Liver (tissue), 9 donors: ENCODE results near the gene ZACN. TPM values are rescaled to one million over a fixed set of nuclear protein-coding genes. Genes with fewer than 3 reads are reported as not detected.
"Not testable (repeated sequence)": the region's sequence is repeated elsewhere in the genome, so short reads cannot be mapped to it uniquely, and the experiment has no call there.

Experiments
- DNase-seq: peaks from one replicate; pipeline ENCODE4 v3.0.0-alpha.2; 2017; ENCODE audit warnings: low spot score
- H3K27ac ChIP-seq, 2 donors: one replicate each; pipeline ENCODE4 v1.7.0; 2013; ENCODE audit warnings: inconsistent platforms in 2 of 2, low read length in 2 of 2, control low read depth in 1 of 2, low read depth in 1 of 2, mild to moderate bottlenecking in 1 of 2
- H3K27me3 ChIP-seq, 4 donors: one replicate each; pipeline versions ENCODE4 v1.6.1 to v1.7.0; 2013; ENCODE audit warnings: low read length in 3 of 4, inconsistent platforms in 1 of 4, mild to moderate bottlenecking in 1 of 4, moderate library complexity in 1 of 4; ENCODE audit not compliant: control insufficient read depth in 4 of 4, insufficient read depth in 4 of 4
- H3K36me3 ChIP-seq, 4 donors: one replicate each; pipeline versions ENCODE4 v1.6.1 to v1.7.0; 2013; ENCODE audit warnings: low read length in 3 of 4, mild to moderate bottlenecking in 3 of 4, low read depth in 1 of 4, moderate library complexity in 1 of 4; ENCODE audit not compliant: control insufficient read depth in 4 of 4, insufficient read depth in 3 of 4
- H3K4me1 ChIP-seq, 4 donors: one replicate each; pipeline versions ENCODE4 v1.6.1 to v1.7.0; 2013; ENCODE audit warnings: low read length in 3 of 4, mild to moderate bottlenecking in 3 of 4, moderate library complexity in 1 of 4; ENCODE audit not compliant: control insufficient read depth in 4 of 4, insufficient read depth in 4 of 4
- H3K4me3 ChIP-seq, 3 donors: one replicate each; pipeline versions ENCODE4 v1.6.1 to v1.7.0; 2013; ENCODE audit warnings: low read length in 3 of 3, control low read depth in 1 of 3, low read depth in 1 of 3, mild to moderate bottlenecking in 1 of 3
- H3K9ac ChIP-seq, 2 donors: one replicate each; pipeline ENCODE4 v1.7.0; 2013; ENCODE audit warnings: low read length in 2 of 2, mild to moderate bottlenecking in 2 of 2, moderate library complexity in 2 of 2, control low read depth in 1 of 2, low read depth in 1 of 2
- H3K9me3 ChIP-seq, 4 donors: one replicate each; pipeline versions ENCODE4 v1.6.1 to v1.7.0; 2013; ENCODE audit warnings: low read length in 3 of 4; ENCODE audit not compliant: control insufficient read depth in 4 of 4
- CTCF ChIP-seq: fragments of 150-350 bp; IDR thresholded peaks from 2 replicates; pipeline ENCODE4 v1.5.1; 2017; ENCODE audit warnings: improper control_type of control experiment, low read depth, low read length; ENCODE audit not compliant: missing input control
- EGR1 ChIP-seq, 2 donors: IDR thresholded peaks; 2 replicates each; pipeline ENCODE4 v1.6.1; 2016 to 2018; ENCODE audit warnings: antibody characterized with exemption in 2 of 2, low read depth in 2 of 2
- GABPA ChIP-seq, 2 donors: IDR thresholded peaks in 1 of 2; conservative IDR thresholded peaks in 1 of 2; 2 replicates each; pipeline ENCODE4 v1.6.1; 2016; ENCODE audit warnings: antibody characterized with exemption in 2 of 2, mild to moderate bottlenecking in 1 of 2, moderate library complexity in 1 of 2
- HNF4A ChIP-seq, 2 donors: conservative IDR thresholded peaks; 2 replicates each; pipeline ENCODE4 v1.6.1; 2016; ENCODE audit warnings: antibody characterized with exemption in 2 of 2, mild to moderate bottlenecking in 2 of 2
- HNF4G ChIP-seq: IDR thresholded peaks from 2 replicates; pipeline ENCODE4 v1.6.1; 2016; ENCODE audit warnings: antibody characterized with exemption
- JUND ChIP-seq, 2 donors: IDR thresholded peaks; 2 replicates each; pipeline ENCODE4 v1.6.1; 2016; ENCODE audit warnings: antibody characterized with exemption in 2 of 2
- MAX ChIP-seq: IDR thresholded peaks from 2 replicates; pipeline ENCODE4 v1.6.1; 2016; ENCODE audit warnings: antibody characterized with exemption
- REST ChIP-seq: IDR thresholded peaks from 2 replicates; pipeline ENCODE4 v1.6.1; 2016; ENCODE audit warnings: antibody characterized with exemption, mild to moderate bottlenecking
- RXRA ChIP-seq, 2 donors: IDR thresholded peaks; 2 replicates each; pipeline ENCODE4 v1.6.1; 2017 to 2018; ENCODE audit warnings: antibody characterized with exemption in 2 of 2, mild to moderate bottlenecking in 1 of 2
- SP1 ChIP-seq: IDR thresholded peaks from 2 replicates; pipeline ENCODE4 v1.6.1; 2018; ENCODE audit warnings: antibody characterized with exemption, mild to moderate bottlenecking
- YY1 ChIP-seq: IDR thresholded peaks from 2 replicates; pipeline ENCODE4 v1.6.1; 2016; ENCODE audit warnings: antibody characterized with exemption, mild to moderate bottlenecking
- WGBS: extraction: QIAGEN DNeasy Blood & Tissue Kit; methylation state at CpG from one replicate; pipeline ENCODE4 v1.1.7; 2013; 5-methylcytosine and 5-hydroxymethylcytosine counted together
- polyA plus RNA-seq, 2 donors: library from polyadenylated mRNA; stranded (reverse) in 1 of 2; unstranded in 1 of 2; fragments of 200-250 nt in 1 of 2; fragments of >200 nt in 1 of 2; fragmentation: Nextera tagmentation in 1 of 2; extraction: Ambion mirVana in 1 of 2; gene quantifications; one replicate each; pipeline versions ENCODE4 v1.2.1 to v1.2.3, GENCODE V29; 2013 to 2015
- total RNA-seq, 2 donors: library from RNA; depleted of rRNA; stranded (reverse); fragments of >200 nt; gene quantifications; one replicate each; pipeline ENCODE4 v1.2.3, GENCODE V29; 2014
- TF ChIP-seq, protein P1 (sequence below): IDR thresholded peaks from 2 replicates; pipeline ENCODE4 v1.6.1; 2016; ENCODE audit warnings: antibody characterized with exemption
- donor health status: healthy.
- donor health status: healthy.
- donor health status: healthy.
- donor health status: healthy.
- donor health status: healthy.

Gene ZACN
- total and polyA plus RNA-seq, 4 donors: 0.35 to 1.9 TPM; not detected in 2

GRCh38 chr17:76039121-76039520 is 39.9 kb upstream of the ZACN start:
- no peaks in the 10 kb centered on the region for H3K27me3 ChIP-seq
- H3K9ac ChIP-seq: no peak overlapping the region
- H3K27ac ChIP-seq: no peak overlapping the region
- H3K9me3 ChIP-seq: no peaks in the 10 kb centered on the region
- H3K4me1 ChIP-seq: peaks cover 0 to 2% (median 0%) of the 10 kb centered on the region in 4 donors
- TF ChIP-seq RXRA (IDR thresholded peaks at IDR 0.05): no peak
- TF ChIP-seq MAX: no peak
- no peak for TF ChIP-seq CTCF
- DNase-seq: no peak
- no peak overlapping the region for H3K4me3 ChIP-seq
- peaks cover 14 to 59% (median 50%) of the 10 kb centered on the region in 4 donors for H3K36me3 ChIP-seq
- 86% methylated on average over 6 of the region's 6 CpGs for WGBS

DNA sequence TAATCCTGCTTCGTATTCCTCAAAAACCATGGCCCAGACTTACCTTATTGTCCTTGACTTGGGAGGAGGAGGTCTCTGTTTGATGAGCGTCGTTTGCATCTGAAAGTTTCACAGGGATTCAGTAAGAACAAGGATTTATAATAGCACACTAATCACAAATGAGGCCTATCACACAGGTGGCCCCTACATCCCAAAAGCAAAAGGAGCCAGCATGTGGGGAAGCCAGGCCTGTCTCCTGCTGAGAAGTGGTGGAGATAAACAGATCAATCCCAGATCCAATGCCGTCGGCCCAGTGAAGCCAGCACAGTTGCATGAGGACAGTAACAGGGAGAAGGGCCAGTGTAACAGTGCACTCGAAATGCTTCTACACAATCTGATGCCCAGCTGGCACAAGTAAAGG is 38.6 kb upstream of the ZACN start:
- no peak overlapping the region for H3K9ac ChIP-seq
- H3K9me3 ChIP-seq: no peaks in the 10 kb centered on the region
- H3K27ac ChIP-seq: no peak overlapping the region
- no peak for DNase-seq
- H3K4me1 ChIP-seq: peaks cover 0 to 2% (median 0%) of the 10 kb centered on the region in 4 donors
- peaks cover 20 to 71% (median 61%) of the 10 kb centered on the region in 4 donors for H3K36me3 ChIP-seq
- WGBS: 81% methylated on average over 6 of the region's 6 CpGs
- no peak overlapping the region for H3K4me3 ChIP-seq
- no peaks in the 10 kb centered on the region for H3K27me3 ChIP-seq
- no peak for TF ChIP-seq YY1

DNA sequence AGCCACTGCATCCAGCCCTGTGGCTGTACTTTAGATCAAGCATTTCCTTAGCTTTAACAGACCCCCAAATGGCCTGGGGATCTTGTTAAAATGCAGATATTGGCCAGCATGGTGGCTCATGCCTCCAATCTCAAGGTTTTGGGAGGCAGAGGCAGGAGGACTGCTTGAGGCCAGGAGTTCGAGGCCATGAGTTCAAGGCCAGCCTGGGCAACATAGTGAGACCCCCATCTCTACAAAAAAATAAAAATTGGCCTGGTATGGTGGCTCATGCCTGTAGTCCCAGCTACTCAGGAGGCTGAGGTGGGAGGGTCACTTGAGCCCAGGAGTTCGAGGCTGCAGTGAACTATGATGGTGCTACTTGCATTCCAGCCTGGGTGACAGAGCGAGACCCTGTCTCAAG is 36.1 kb upstream of the ZACN start:
- DNase-seq, H3K4me1 ChIP-seq, H3K27me3 ChIP-seq, H3K4me3 ChIP-seq, H3K9ac ChIP-seq, H3K9me3 ChIP-seq, H3K27ac ChIP-seq: not testable (repeated sequence)
- peaks cover 20 to 89% (median 78%) of the 10 kb centered on the region in 4 donors for H3K36me3 ChIP-seq
- 98% methylated on average over 3 of the region's 3 CpGs for WGBS

DNA sequence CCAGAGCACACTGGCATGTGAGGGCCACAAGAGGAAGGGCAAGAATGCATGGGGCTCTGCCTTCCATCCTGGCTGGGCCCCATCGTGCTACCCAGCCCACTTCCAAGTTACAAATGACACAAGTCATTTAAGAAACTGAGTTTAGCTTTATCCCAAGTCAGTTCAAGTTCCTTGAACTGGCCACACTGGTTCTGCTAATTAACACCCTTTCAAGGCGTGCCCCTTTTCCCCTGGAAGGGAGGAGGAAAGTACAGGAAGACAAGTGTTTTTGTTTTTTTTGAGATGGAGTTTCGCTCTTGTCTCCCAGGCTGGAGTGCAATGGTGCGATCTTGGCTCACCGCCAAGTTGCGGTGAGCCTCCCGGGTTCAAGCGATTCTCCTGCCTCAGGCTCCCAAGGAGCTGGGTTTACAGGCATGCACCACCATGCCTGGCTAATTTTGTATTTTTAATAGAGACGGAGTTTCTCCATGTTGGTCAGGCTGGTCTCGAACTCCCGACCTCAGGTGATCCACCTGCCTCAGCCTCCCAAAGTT is 34.4 kb upstream of the ZACN start:
- H3K27ac ChIP-seq: not testable (repeated sequence)

GRCh38 chr17:76046064-76046463 is 32.9 kb upstream of the ZACN start:
- 95% methylated on average over 8 of the region's 8 CpGs for WGBS
- no peak overlapping the region for H3K27ac ChIP-seq
- no peak overlapping the region for H3K4me3 ChIP-seq
- H3K4me1 ChIP-seq: no peaks in the 10 kb centered on the region
- H3K9ac ChIP-seq: no peak overlapping the region
- peaks cover 24 to 88% (median 76%) of the 10 kb centered on the region in 4 donors for H3K36me3 ChIP-seq
- H3K27me3 ChIP-seq: no peaks in the 10 kb centered on the region
- no peaks in the 10 kb centered on the region for H3K9me3 ChIP-seq
- DNase-seq: no peak
- TF ChIP-seq, protein P1, sequence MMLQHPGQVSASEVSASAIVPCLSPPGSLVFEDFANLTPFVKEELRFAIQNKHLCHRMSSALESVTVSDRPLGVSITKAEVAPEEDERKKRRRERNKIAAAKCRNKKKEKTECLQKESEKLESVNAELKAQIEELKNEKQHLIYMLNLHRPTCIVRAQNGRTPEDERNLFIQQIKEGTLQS: no peak
- no peak for TF ChIP-seq EGR1 (IDR thresholded peaks at IDR 0.05; ENCODE audit: low read depth in 2 of 2)
- TF ChIP-seq GABPA (IDR thresholded peaks at IDR 0.05 in 1 of 2, conservative IDR thresholded peaks at IDR 0.05 in 1 of 2): no peak
- TF ChIP-seq HNF4A (conservative IDR thresholded peaks at IDR 0.05): no peak
- TF ChIP-seq MAX: no peak
- TF ChIP-seq REST: no peak
- TF ChIP-seq HNF4G: no peak
- no peak for TF ChIP-seq SP1
- no peak for TF ChIP-seq RXRA (IDR thresholded peaks at IDR 0.05)
- TF ChIP-seq JUND (IDR thresholded peaks at IDR 0.05): no peak
- TF ChIP-seq YY1: no peak

More for the DNA sequence above, 34.4 kb upstream of the ZACN start:
- H3K36me3 ChIP-seq: peaks cover 26 to 89% (median 80%) of the 10 kb centered on the region in 4 donors
- DNase-seq, H3K4me3 ChIP-seq, H3K4me1 ChIP-seq, H3K9me3 ChIP-seq, H3K9ac ChIP-seq, H3K27me3 ChIP-seq: not testable (repeated sequence)
- WGBS: 82% methylated on average over 11 of the region's 11 CpGs
